ENCODE measurements around the gene POLA1. TPM values are rescaled to one million over a fixed set of nuclear protein-coding genes. Genes with fewer than 3 reads are reported as not detected.
A peak's percentile ranks its signal among the peaks of the same experiment; 100 is the strongest.

The POLA1 gene
- total RNA-seq, 1 donor from 2014 or later, result 80.4 TPM

GRCh38 chrX:24899391-24899790, 205.7 kb downstream of the POLA1 start:
- no peaks in the 10 kb centered on the region for H3K79me2 ChIP-seq (ENCODE audit: low read depth)
- peak; percentile 65 for DNase-seq (ENCODE audit: low spot score)
- Mint-ChIP-seq H3K27ac (no peak overlapping the region), H3K4me3 (no peak overlapping the region), H3K9me3 (no peaks in the 10 kb centered on the region), H3K36me3 (peaks cover 35% of the 10 kb centered on the region), H3K27me3 (ENCODE audit: insufficient read depth, low read depth) (no peaks in the 10 kb centered on the region), H3K4me1 (peaks cover 24% of the 10 kb centered on the region)
- no peak overlapping the region for H3K9ac ChIP-seq
- TF ChIP-seq CTCF (IDR thresholded peaks at IDR 0.05) (no peak), EZH2 (IDR thresholded peaks at IDR 0.05) (no peak), EZH2phosphoT487 (IDR thresholded peaks at IDR 0.05) (no peak)
- H3K4me3 ChIP-seq, result peak overlapping the region; percentile 1
- no peaks in the 10 kb centered on the region for H4K20me1 ChIP-seq (ENCODE audit: low read depth)
- no peak overlapping the region for H2AFZ ChIP-seq (replicated peaks)
- peak overlapping the region; percentile 86 for H3K27ac ChIP-seq
- no peaks in the 10 kb centered on the region for H3K9me3 ChIP-seq (ENCODE audit: low read depth)
- H3K4me1 ChIP-seq, result peaks cover 48% of the 10 kb centered on the region
- H3K4me2 ChIP-seq, result peak overlapping the region; percentile 70
- no peaks in the 10 kb centered on the region for H3K27me3 ChIP-seq
- peaks cover 22% of the 10 kb centered on the region for H3F3A ChIP-seq (ENCODE audit: low read depth)
- no peaks in the 10 kb centered on the region for H3K36me3 ChIP-seq

GRCh38 chrX:24900234-24900633, 206.5 kb downstream of the POLA1 start:
- DNase-seq (ENCODE audit: low spot score), result no peak
- H3F3A ChIP-seq (ENCODE audit: low read depth), result peaks cover 17% of the 10 kb centered on the region
- Mint-ChIP-seq H3K4me1 (peaks cover 22% of the 10 kb centered on the region), H3K4me3 (no peak overlapping the region), H3K9me3 (no peaks in the 10 kb centered on the region), H3K27me3 (ENCODE audit: insufficient read depth, low read depth) (no peaks in the 10 kb centered on the region), H3K27ac (no peak overlapping the region), H3K36me3 (peaks cover 31% of the 10 kb centered on the region)
- H3K9me3 ChIP-seq (ENCODE audit: low read depth), result no peaks in the 10 kb centered on the region
- no peaks in the 10 kb centered on the region for H3K27me3 ChIP-seq
- peaks cover 42% of the 10 kb centered on the region for H3K4me1 ChIP-seq
- H2AFZ ChIP-seq (replicated peaks), result no peak overlapping the region
- peak overlapping the region; percentile 70 for H3K4me2 ChIP-seq
- peak overlapping the region; percentile 86 for H3K27ac ChIP-seq
- TF ChIP-seq CTCF (IDR thresholded peaks at IDR 0.05) (no peak), EZH2phosphoT487 (IDR thresholded peaks at IDR 0.05) (no peak), EZH2 (IDR thresholded peaks at IDR 0.05) (no peak)
- H3K36me3 ChIP-seq, result no peaks in the 10 kb centered on the region
- no peaks in the 10 kb centered on the region for H3K79me2 ChIP-seq (ENCODE audit: low read depth)
- H3K9ac ChIP-seq, result no peak overlapping the region
- H3K4me3 ChIP-seq, result no peak overlapping the region
- no peaks in the 10 kb centered on the region for H4K20me1 ChIP-seq (ENCODE audit: low read depth)

- no peaks in the 10 kb centered on the region for H3K27me3 Mint-ChIP-seq (ENCODE audit: insufficient read depth, low read depth)
- Histone ChIP-seq H3K79me2 (ENCODE audit: low read depth) (no peaks in the 10 kb centered on the region), H3K27me3 (no peaks in the 10 kb centered on the region), H3K4me2 (no peak overlapping the region), H3K36me3 (no peaks in the 10 kb centered on the region), H3K4me3 (no peak overlapping the region), H2AFZ (replicated peaks) (no peak overlapping the region), H3F3A (ENCODE audit: low read depth) (peaks cover 9% of the 10 kb centered on the region), H4K20me1 (ENCODE audit: low read depth) (no peaks in the 10 kb centered on the region), H3K9me3 (ENCODE audit: low read depth) (no peaks in the 10 kb centered on the region), H3K9ac (no peak overlapping the region), H3K27ac (no peak overlapping the region), H3K4me1 (peaks cover 31% of the 10 kb centered on the region)
- no peaks in the 10 kb centered on the region for H3K9me3 Mint-ChIP-seq
- H3K4me3 Mint-ChIP-seq, result no peak overlapping the region
- H3K27ac Mint-ChIP-seq, result no peak overlapping the region
- no peak for DNase-seq (ENCODE audit: low spot score)
- no peak for TF ChIP-seq CTCF (IDR thresholded peaks at IDR 0.05)
- no peak for TF ChIP-seq EZH2phosphoT487 (IDR thresholded peaks at IDR 0.05)
- no peak for TF ChIP-seq EZH2 (IDR thresholded peaks at IDR 0.05)
- peaks cover 12% of the 10 kb centered on the region for H3K4me1 Mint-ChIP-seq
- peaks cover 27% of the 10 kb centered on the region for H3K36me3 Mint-ChIP-seq
Measured at GRCh38 chrX:24902806-24903205, 209.1 kb downstream of the POLA1 start.

Data from neural progenitor cell (in vitro differentiated cells).